AG09319 (cell line): ENCODE results near the gene STX18.

ENCODE experiments used
- DNase-seq: peaks from one replicate; pipeline ENCODE4 v3.0.0-alpha.2; 2010; ENCODE audit warnings: low read depth; ENCODE audit errors: extremely low read depth
- TF ChIP-seq, protein P1 (sequence below): IDR thresholded peaks from 2 replicates; pipeline ENCODE4 v1.5.1; 2011; ENCODE audit warnings: low read depth, mild to moderate bottlenecking, inconsistent platforms, low read length, moderate library complexity

STX18 gene

DNA sequence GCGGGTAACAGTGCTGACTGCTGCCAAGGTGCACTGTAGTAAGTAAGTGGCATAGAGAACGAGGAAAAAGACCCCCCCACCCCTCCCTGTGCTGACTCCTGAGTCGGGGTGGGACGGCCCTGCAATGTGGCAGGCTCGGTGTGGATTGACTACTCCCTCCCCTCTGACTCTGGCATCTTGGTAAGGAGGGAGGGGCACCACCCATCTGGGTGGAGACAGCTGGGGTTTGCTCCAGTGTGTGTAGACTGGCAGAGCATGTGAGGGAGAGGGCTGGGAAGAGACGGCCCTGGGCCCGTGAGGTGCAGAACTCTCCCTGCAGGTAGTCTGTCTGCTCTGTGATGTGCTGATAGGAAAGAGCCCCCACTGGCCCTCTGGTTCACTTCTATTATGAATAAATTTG, 124.0 kb downstream of the STX18 start:
- DNase-seq = no peak
- TF ChIP-seq, protein P1, sequence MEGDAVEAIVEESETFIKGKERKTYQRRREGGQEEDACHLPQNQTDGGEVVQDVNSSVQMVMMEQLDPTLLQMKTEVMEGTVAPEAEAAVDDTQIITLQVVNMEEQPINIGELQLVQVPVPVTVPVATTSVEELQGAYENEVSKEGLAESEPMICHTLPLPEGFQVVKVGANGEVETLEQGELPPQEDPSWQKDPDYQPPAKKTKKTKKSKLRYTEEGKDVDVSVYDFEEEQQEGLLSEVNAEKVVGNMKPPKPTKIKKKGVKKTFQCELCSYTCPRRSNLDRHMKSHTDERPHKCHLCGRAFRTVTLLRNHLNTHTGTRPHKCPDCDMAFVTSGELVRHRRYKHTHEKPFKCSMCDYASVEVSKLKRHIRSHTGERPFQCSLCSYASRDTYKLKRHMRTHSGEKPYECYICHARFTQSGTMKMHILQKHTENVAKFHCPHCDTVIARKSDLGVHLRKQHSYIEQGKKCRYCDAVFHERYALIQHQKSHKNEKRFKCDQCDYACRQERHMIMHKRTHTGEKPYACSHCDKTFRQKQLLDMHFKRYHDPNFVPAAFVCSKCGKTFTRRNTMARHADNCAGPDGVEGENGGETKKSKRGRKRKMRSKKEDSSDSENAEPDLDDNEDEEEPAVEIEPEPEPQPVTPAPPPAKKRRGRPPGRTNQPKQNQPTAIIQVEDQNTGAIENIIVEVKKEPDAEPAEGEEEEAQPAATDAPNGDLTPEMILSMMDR = no peak

DNA sequence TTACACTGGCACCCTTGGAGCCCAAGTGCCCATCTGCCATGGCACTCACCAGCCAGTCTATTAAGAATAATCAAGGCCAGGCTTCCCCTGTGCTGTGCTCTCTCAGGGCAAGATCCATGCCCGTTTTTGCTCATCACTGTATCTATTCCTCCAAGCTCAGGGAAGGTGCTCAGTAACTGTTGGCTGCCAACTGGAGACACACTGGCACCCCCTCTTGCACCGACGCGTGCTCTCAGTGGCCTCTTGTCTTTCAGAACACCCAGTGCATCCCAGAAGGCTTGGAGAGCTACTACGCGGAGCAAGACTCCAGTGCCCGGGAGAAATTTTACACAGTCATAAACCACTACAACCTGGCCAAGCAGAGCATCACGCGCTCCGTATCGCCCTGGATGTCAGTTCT, 124.9 kb downstream of the STX18 start:
- DNase-seq = no peak
- TF ChIP-seq, protein P1 = no peak

DNA sequence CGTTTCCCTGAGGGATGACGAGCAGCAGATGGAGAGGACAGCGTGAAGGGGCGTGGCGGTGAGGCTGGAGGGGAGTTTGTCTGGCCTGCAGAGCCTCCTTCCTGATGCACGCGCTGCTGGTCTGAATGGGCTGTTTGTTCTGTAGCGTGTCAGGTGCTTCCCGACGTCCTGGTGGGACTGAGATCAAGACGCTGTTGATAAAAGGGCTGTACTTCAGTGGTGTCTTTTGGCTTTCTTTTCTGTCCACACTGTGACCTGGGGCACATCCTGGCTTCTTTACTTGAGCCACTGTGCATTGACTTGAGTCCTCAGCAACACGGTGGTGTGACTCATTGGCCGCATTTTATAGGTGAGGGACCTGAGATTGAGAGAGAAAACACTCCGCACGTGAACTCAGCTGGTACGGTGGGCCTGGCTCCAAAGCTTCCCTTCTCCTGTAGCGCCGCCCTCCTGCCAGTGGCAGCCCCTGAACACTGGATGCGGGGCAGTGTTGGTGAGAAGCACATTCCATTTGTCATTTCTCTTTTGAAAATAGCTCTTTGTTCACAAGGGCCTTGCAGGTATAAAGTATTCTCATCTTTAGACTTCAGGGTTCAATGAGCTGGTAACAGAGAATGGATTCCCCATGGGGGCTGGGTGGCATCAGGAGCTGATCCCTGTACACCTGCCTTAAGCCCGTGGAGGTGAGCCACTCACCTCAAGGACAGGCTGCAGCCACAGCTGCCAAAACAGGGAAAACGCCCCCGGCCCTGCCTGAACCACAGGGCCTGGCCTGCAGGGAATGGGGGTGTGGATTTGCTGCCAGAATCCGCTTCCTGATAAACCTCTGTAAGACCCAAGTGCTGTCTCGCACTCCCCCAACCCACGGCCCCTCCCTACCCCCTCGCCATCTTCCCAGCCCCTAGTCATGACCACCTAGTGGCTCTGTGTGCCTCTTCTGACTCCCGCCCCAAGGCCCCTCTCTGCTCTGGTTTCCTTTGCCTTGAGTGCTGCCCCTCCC, 125.7 kb downstream of the STX18 start:
- no peak for DNase-seq
- TF ChIP-seq, protein P1 = no peak

DNA sequence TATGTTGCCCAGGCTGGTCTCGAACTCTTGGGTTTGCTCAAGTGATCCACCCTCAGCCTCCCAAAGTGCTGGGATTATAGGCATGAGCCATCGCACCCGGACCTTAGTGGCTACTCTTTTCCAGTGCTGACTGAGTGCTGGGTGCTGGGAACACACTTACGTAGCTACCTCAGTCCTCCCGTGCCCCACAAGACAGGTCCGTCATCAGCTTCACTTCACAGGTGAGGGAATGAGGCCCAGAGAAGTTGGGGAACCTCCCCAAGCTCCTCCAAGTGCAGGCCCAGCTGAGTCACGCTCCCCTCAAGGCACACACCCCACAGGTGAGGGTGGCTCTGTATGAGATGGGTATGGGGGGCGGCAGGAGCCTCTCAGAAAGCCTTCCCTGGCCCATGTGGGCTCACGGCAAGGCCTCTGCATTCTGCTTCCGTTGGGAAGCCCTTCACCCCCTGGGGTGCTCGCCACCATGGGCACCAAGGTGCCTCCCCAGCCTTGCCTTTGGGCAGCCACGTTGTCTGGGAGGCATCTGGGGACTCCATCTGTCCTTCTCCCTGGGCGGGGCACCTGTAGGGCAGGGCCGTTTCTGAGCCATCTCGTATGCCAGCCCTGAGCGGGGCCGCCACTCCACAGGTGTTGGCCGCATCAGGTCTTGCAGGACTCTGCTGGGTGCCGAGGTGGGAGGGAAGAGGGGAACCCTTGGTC, 126.6 kb downstream of the STX18 start:
- no peak for DNase-seq
- TF ChIP-seq, protein P1 = no peak

DNA sequence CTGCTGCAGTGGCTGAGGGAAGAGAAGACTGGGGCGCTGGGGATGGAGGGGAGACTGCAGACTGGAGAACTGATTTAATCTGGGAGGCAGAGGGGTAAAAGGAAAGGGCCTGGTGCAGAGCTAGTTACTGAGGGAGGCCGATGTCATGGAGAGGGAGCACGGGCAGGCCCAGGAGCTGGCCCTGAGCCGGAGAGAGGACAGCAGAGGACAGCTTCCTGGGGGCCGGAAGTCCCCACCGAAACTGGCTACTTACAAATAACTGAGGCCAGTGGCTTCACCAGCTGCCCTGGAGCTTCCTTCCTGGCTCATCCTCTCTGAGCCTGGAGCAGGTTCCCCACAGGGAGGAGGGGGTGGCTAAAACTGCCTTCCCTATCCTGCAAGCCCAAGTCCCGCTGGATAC, 128.0 kb downstream of the STX18 start:
- DNase-seq = no peak
- TF ChIP-seq, protein P1 = no peak

DNA sequence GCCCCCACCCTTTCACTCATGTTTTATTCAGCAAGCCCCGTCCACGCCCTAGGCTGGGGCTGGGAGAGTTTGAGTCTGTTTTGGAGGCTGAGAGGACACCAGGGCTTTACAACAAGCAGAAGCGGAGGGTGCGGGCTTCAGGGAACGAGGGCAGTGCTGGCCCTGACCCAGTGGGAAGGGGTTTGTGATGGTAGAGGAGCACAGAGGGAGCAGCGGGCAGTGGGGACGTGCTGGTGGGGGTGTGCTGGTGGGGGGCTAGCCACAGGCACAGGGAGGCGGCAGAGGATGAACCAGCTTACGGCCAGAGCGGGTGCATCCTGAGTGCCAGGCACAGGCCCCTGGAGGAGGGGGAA, 128.5 kb downstream of the STX18 start:
- DNase-seq = no peak
- TF ChIP-seq, protein P1 = no peak
